Tibial nerve (tissue), 4 donors: ENCODE measurements around the gene PAIP2. TPM values are rescaled to one million over a fixed set of nuclear protein-coding genes. Genes with fewer than 3 reads are reported as not detected.

Experiments used
- DNase-seq, 2 donors: peaks; one replicate each; pipeline ENCODE4 v3.0.0-alpha.2; 2019; ENCODE audit warnings: low spot score in 2 of 2
- H3K27ac ChIP-seq, 4 donors: fragments of 200-600 bp; sonication (generic) in 3 of 4; one replicate each; pipeline ENCODE4 v1.5.1; 2017 to 2019; ENCODE audit warnings: mild to moderate bottlenecking in 1 of 4
- H3K27me3 ChIP-seq, 2 donors: fragments of 200-600 bp; sonication (generic) in 1 of 2; one replicate each; pipeline versions ENCODE4 v1.5.1 to v1.6.0; 2017 to 2019
- H3K36me3 ChIP-seq, 3 donors: fragments of 200-600 bp; sonication (generic); one replicate each; pipeline ENCODE4 v1.5.1; 2018 to 2019
- H3K4me1 ChIP-seq, 4 donors: fragments of 200-600 bp; sonication (generic) in 3 of 4; one replicate each; pipeline ENCODE4 v1.5.1; 2017 to 2019
- H3K4me3 ChIP-seq, 4 donors: fragments of 200-600 bp; sonication (generic) in 3 of 4; one replicate each; pipeline ENCODE4 v1.5.1; 2017 to 2019; ENCODE audit warnings: mild to moderate bottlenecking in 1 of 4, moderate library complexity in 1 of 4
- H3K9me3 ChIP-seq, 4 donors: fragments of 200-600 bp; sonication (generic) in 3 of 4; one replicate each; pipeline ENCODE4 v1.5.1; 2017 to 2019
- CTCF ChIP-seq, 5 experiments: fragments of 200-600 bp in 3 of 5; fragments of 450-650 bp in 2 of 5; sonication (generic) in 3 of 5; IDR thresholded peaks; one replicate each; pipeline ENCODE4 v1.5.1; 2016 to 2019; ENCODE audit warnings: antibody characterized with exemption in 5 of 5, mild to moderate bottlenecking in 3 of 5, moderate library complexity in 2 of 5
- EP300 ChIP-seq, 2 donors: sonication (generic); formaldehyde crosslinking; IDR thresholded peaks; one replicate each; pipeline ENCODE4 v1.6.1; 2017; ENCODE audit warnings: antibody characterized with exemption in 2 of 2, mild to moderate bottlenecking in 1 of 2
- POLR2A ChIP-seq, 2 donors: fragments of 450-650 bp; IDR thresholded peaks; one replicate each; pipeline ENCODE4 v1.6.1; 2017; ENCODE audit warnings: antibody characterized with exemption in 2 of 2, mild to moderate bottlenecking in 2 of 2, moderate library complexity in 2 of 2
- WGBS, 2 donors: methylation state at CpG; one replicate each; pipeline ENCODE4 v1.1.5; 2018; 5-methylcytosine and 5-hydroxymethylcytosine counted together
- total RNA-seq, 4 donors: library from RNA; depleted of rRNA; stranded (reverse); fragments of >200 nt; gene quantifications; one replicate each; pipeline ENCODE4 v1.1.0, GENCODE V29; 2016

PAIP2 gene
- total RNA-seq, 4 donors from 2014 or later, result 70.6 to 99.2 (median 87.3) TPM

- H3K9me3 ChIP-seq, result no peaks in the 10 kb centered on the region
- peaks cover 0 to 70% (median 35%) of the 10 kb centered on the region in 4 donors for H3K4me1 ChIP-seq
- no peak overlapping the region for H3K4me3 ChIP-seq
- no peak for TF ChIP-seq EP300 (IDR thresholded peaks at IDR 0.05)
- TF ChIP-seq POLR2A (IDR thresholded peaks at IDR 0.05), result no peak
- TF ChIP-seq CTCF (IDR thresholded peaks at IDR 0.05), result no peak
- H3K27ac ChIP-seq, result peak overlapping the region in 2 of 4 donors; percentile 13 to 59
- H3K27me3 ChIP-seq, result no peaks in the 10 kb centered on the region
- H3K36me3 ChIP-seq, result peaks cover 0 to 44% (median 37%) of the 10 kb centered on the region in 3 donors
- WGBS, 2 donors, result 40 to 48% methylated on average over 3 of the region's 3 CpGs
- no peak for DNase-seq
These were observed 26.5 kb upstream of the PAIP2 start for GRCh38 chr5:139315056-139315615.

DNA sequence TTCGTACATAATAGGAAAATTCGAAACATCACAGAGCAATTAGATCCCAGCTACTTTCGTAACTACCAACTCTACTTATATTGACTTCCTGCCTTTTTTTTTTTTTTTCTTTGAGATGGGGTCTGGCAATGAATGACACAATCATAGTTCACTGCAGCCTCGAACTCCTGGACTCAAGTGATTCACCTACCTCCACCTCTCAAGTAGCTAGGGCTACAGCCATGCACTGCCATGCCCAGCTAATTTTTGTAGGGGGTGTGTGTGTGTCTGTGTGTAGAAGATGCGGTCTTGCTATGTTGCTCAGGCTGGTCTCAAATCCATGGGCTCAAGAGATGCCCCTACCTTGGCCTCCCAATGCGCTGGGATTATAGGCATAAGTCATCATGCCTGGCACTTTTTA is 5.8 kb upstream of the PAIP2 start:
- H3K27ac ChIP-seq, result no peak overlapping the region
- WGBS, 2 donors, result 60 to 68% methylated on average over 6 of the region's 6 CpGs
- peaks cover 0 to 33% (median 0%) of the 10 kb centered on the region in 3 donors for H3K36me3 ChIP-seq
- no peaks in the 10 kb centered on the region for H3K27me3 ChIP-seq
- no peak for TF ChIP-seq POLR2A (IDR thresholded peaks at IDR 0.05)
- H3K4me1 ChIP-seq, result peaks cover 0 to 3% (median 2%) of the 10 kb centered on the region in 4 donors
- H3K9me3 ChIP-seq, result no peaks in the 10 kb centered on the region
- H3K4me3 ChIP-seq, result no peak overlapping the region
- no peak for DNase-seq

- peaks cover 4 to 36% (median 20%) of the 10 kb centered on the region in 4 donors for H3K4me1 ChIP-seq
- TF ChIP-seq POLR2A (IDR thresholded peaks at IDR 0.05) (no peak), EP300 (IDR thresholded peaks at IDR 0.05) (no peak), CTCF (IDR thresholded peaks at IDR 0.05) (no peak)
- no peaks in the 10 kb centered on the region for H3K9me3 ChIP-seq
- DNase-seq, result no peak
- 95 to 97% methylated on average over 2 of the region's 2 CpGs for WGBS, 2 donors
- no peaks in the 10 kb centered on the region for H3K27me3 ChIP-seq
- H3K36me3 ChIP-seq, result peaks cover 0 to 3% (median 0%) of the 10 kb centered on the region in 3 donors
- no peak overlapping the region for H3K27ac ChIP-seq
- H3K4me3 ChIP-seq, result no peak overlapping the region
These were observed 1.6 kb upstream of the PAIP2 start for GRCh38 chr5:139340051-139340450.

GRCh38 chr5:139341187-139341688 is 416 bp upstream of the PAIP2 start:
- peak overlapping the region; percentile 86 to 96 (median 90) for H3K4me3 ChIP-seq
- no peak for DNase-seq
- H3K36me3 ChIP-seq, result peaks cover 0 to 10% (median 0%) of the 10 kb centered on the region in 3 donors
- H3K27me3 ChIP-seq, result no peaks in the 10 kb centered on the region
- H3K27ac ChIP-seq, result peak overlapping the region in 3 of 4 donors; percentile 99 to 100 (median 99)
- no peaks in the 10 kb centered on the region for H3K9me3 ChIP-seq
- TF ChIP-seq EP300 (IDR thresholded peaks at IDR 0.05) (no peak), POLR2A (IDR thresholded peaks at IDR 0.05) (no peak), CTCF (IDR thresholded peaks at IDR 0.05) (no peak)
- 1% methylated on average over 14 to 17 of the region's 17 CpGs for WGBS, 2 donors
- H3K4me1 ChIP-seq, result peaks cover 4 to 38% (median 20%) of the 10 kb centered on the region in 4 donors

GRCh38 chr5:139342423-139342723 is 719 bp downstream of the PAIP2 start:
- no peaks in the 10 kb centered on the region for H3K9me3 ChIP-seq
- peak overlapping the region; percentile 98 to 100 (median 99) for H3K27ac ChIP-seq
- no peak for DNase-seq
- no peak for TF ChIP-seq POLR2A (IDR thresholded peaks at IDR 0.05)
- no peak for TF ChIP-seq EP300 (IDR thresholded peaks at IDR 0.05)
- TF ChIP-seq CTCF (IDR thresholded peaks at IDR 0.05), result no peak
- H3K27me3 ChIP-seq, result no peaks in the 10 kb centered on the region
- peaks cover 0 to 17% (median 0%) of the 10 kb centered on the region in 3 donors for H3K36me3 ChIP-seq
- 0% methylated on average over 14 to 16 of the region's 16 CpGs for WGBS, 2 donors
- peak overlapping the region; percentile 86 to 96 (median 90) for H3K4me3 ChIP-seq
- peaks cover 4 to 38% (median 20%) of the 10 kb centered on the region in 4 donors for H3K4me1 ChIP-seq
